HG03575 (cell line): Measurements from ENCODE around the gene OSBPL9.
"Not testable (repeated sequence)": the region's sequence is repeated elsewhere in the genome, so short reads cannot be mapped to it uniquely, and the experiment has no call there.

Source experiments
- ATAC-seq: cut with Tn5 transposase; IDR thresholded peaks from one replicate; pipeline ENCODE4 v1.9.1; 2021; ENCODE audit not compliant: unreplicated experiment, insufficient number of reproducible peaks, low FRiP score; ENCODE audit errors: extremely low read depth

Gene OSBPL9

GRCh38 chr1:51600965-51601364, 15.9 kb upstream of the OSBPL9 start:
- ATAC-seq: no peak

DNA sequence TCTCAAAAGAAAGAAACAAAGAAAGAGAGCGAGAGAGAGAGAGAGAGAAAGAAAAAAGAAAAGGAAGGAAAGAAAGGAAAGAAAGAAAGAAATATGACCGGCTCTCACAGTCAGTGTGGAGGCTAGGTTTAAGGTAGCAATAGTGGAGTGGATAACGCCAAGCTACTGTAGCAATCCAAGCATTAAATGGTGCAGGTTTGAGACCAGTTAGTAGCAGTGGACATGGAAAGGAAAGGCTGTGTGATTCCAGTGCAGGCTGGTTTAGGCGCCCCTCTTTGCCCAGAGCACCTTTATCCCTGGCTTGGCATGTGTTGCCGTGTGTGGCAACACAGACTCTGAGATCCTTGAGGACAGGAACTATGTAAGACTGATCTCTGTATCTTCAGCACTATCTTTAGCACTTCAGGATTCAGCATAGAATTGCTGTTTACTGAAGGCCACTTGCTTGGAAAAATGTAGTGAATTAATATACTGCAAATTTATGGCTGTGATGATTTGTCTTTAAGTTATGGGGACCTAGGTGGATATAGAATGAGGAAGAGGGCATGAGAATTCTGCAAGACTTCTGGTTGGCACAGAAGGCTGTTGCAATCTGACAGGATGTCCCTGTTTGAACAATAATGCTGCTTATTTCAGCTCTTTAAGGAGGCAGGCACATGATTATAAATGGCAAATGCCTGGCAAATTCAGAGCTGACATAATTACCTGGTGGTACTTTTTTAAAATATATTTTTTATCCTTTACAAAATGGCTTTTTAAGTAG, 10.8 kb upstream of the OSBPL9 start:
- no peak for ATAC-seq

GRCh38 chr1:51607681-51608095, 9.2 kb upstream of the OSBPL9 start:
- ATAC-seq: no peak

GRCh38 chr1:51610104-51610503, 6.8 kb upstream of the OSBPL9 start:
- ATAC-seq: not testable (repeated sequence)

- no peak for ATAC-seq
Observed at GRCh38 chr1:51610637-51611036, 6.3 kb upstream of the OSBPL9 start.

DNA sequence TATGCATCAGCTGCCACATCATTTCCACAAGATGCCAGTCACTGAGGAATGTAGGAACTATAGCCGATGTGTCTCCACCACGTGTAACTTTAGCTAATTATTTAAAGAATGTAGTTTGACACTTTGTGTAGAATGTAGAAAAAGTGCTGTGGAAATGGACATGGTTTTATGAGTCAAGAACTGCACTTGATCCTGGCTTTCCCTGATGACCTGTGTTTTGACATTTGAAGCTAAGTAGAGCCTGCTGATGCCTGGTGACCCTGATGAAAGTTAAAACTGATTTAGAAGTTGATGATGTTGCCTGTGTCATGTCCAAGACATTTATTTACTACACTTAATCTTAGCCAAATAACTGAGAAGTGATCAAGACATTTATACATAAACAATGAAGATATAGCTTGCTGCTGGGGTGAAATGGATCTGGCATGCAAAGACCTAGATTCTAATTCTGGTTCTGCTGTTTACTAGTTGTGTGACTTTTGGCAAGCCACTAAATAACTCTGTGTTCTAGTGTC, 4.4 kb upstream of the OSBPL9 start:
- no peak for ATAC-seq

- no peak for ATAC-seq
Observed at GRCh38 chr1:51615780-51616291, 1.1 kb upstream of the OSBPL9 start.

DNA sequence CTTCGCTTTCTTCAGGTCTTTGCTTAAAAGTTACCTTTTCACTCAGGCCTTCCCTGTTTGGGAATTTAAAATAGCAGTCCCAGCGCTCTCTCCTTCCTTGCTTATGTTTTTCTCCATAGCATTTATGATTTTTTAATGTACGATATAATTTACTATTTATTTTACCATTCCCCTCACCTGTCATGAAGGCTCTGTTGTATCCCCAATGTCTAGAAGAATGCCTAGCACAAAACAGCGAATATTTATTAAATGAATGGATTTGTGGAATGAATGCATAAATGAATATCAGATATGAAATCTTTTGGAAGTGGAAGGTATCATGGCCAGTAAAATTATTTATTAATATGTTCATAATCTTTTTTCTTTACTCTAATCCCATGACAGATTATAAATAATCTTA, 402 bp upstream of the OSBPL9 start:
- no peak for ATAC-seq

- ATAC-seq: no peak
Observed at GRCh38 chr1:51618715-51619114, 1.8 kb downstream of the OSBPL9 start.

GRCh38 chr1:51620470-51620869, 3.6 kb downstream of the OSBPL9 start:
- ATAC-seq: no peak

DNA sequence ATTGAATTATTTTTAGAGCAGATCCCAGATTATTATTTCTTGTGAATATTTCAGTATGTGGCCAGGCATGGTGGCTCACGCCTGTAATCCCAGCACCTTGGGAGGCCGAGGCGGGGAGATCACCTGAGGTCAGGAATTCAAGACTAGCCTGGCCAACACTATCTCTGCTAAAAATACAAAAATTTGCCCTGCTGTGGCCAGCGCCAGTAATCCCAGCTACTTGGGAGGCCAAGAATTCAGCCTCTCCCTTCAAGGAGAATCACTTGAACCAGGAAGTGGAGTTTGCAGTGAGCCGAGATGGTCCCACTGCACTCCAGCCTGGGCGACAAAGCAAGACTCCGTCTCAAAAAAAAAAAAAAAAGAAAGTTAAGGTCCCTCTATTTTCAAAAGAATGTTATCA, 4.3 kb downstream of the OSBPL9 start:
- no peak for ATAC-seq

DNA sequence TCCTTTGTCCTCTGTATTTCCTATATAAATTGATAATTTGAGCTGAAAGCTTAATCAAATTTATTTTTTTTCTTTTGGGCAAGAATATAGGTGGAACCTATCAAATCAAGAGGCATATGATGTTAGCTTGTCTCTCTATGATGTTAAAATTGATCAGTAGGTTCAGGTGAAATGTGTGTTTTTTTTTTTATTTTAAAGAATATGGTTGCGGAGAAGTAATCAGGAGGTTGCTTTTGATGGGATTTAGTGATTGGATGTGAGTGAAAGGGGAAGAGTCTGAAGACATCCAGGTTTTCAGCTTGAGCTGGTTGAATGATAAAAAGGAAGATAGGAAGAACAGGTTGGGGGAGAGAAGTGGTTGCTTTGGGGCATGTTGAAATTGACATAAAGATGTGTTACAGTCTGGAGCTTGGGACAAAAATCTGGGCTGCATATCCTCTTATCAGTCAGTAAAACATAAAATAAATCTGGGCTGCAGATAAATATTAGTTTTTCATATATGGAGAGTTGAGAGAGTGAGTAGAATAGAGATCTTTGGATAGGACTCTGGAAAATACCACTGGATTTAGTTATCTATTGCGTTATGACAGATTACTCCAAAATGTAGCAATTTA, 5.1 kb downstream of the OSBPL9 start:
- ATAC-seq: no peak

GRCh38 chr1:51622455-51622913, 5.6 kb downstream of the OSBPL9 start:
- ATAC-seq: no peak

DNA sequence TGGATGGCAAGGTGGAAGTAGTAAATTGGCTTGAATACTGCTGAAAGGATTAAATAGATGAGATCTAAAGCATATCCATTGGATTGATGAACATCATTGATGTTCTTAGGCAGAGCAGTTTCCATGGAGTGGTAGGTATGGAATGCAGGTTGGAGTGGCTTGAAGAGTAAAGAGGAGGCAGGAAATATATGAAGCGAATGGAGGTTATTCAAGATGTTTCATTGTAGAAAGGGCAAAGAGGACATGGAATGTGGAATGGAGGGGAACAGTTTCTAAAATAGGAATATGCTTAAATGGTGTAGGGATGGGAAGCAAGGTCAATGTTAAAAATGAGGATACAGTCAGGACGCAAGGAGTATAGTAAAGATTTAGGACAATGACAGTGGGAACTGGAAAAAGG, 6.1 kb downstream of the OSBPL9 start:
- no peak for ATAC-seq

- no peak for ATAC-seq
Observed at GRCh38 chr1:51623450-51623849, 6.6 kb downstream of the OSBPL9 start.

- ATAC-seq: no peak
Observed at GRCh38 chr1:51624855-51625254, 8.0 kb downstream of the OSBPL9 start.

GRCh38 chr1:51627672-51628071, 10.8 kb downstream of the OSBPL9 start:
- ATAC-seq: no peak

DNA sequence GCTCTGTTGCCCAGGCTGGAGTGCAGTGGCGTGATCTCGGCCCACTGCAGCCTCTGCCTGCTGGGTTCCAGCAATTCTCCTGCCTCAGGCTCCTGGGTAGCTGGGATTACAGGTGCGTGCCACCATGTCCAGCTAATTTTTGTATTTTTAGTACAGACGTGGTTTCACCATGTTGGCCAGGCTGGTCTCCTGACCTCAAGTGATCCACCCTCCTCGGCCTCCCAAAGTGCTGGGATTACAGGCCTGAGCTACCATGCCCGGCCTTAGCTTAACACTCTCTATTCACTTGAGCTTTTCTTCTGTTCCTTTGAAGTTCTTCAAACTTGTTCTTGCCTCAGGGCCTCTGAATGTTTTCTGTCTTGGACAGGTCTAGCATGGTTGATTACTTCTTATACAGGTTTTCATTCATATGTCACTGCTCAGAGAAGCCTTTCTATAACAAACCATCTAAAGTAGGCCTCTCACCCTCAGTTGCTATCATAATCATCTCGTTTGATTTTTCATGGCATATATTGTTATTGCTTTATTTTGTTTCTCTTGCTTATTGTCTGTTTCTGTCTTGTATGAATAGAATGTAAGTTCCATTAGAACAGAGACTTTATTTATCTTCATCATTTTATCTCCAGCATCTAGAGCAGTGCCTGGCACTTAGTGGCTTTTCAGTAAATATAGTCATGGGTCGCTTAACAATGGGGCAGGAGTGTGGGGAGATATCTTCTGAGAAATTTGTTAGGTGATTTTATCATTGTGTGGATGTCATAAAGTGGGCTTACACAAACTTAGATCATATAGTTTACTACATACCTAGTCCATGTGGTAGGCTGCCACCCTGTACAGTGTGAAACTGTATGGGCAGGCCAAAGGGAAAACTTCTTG, 12.1 kb downstream of the OSBPL9 start:
- no peak for ATAC-seq

DNA sequence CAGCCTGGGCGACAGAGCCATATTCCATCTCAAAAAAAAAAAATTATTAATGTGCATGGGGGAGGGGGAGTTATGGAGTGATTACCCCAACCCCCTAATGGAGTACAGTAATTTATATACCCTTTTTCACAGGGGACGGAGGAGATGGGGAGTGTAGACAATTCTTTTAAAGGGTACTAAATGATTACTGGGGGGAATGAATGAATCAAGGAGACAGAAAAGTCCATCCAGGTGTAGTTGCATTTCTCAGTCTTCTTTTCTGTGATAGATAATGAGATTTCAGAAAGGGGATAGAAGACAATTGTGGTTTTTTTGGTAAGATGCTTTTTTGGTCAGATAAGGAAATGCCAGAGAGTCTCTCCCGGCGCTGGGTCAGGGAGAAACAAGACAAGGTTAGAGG, 13.0 kb downstream of the OSBPL9 start:
- ATAC-seq: no peak
